PC-9 (cell line): ENCODE data around the gene KLHDC8A.

ENCODE experiments used
- EZH2 ChIP-seq: fragments of 200-600 bp; sonication (generic); IDR thresholded peaks from 2 replicates; pipeline ENCODE4 v1.8.0; 2017; ENCODE audit warnings: antibody characterized with exemption, low read depth
- TF ChIP-seq, protein P1 (sequence below): fragments of 200-600 bp; sonication (generic); conservative IDR thresholded peaks from 2 replicates; pipeline ENCODE4 v1.6.1; 2017; ENCODE audit warnings: mixed run types, antibody characterized with exemption, mild to moderate bottlenecking, moderate library complexity

DNA sequence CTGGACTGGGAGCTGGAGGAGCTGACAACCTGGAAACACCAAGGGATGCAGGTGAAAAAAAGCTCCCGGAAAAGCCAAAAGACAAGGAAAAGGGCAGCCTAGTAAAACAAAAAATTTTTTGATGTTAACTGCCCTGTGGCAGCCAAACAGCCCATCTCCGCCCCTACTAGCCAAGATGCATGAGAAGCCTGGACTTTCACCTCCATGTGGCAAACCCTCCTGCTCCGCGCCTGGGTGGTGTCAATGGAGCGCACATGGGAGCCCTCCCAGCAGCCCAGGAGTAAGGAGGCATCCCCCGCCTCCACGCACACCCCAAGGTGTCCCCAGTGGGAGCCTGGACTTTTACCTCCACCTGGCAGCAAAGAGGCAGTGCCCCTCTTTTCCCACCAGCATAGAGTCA is 34.7 kb upstream of the KLHDC8A start:
- TF ChIP-seq, protein P1, sequence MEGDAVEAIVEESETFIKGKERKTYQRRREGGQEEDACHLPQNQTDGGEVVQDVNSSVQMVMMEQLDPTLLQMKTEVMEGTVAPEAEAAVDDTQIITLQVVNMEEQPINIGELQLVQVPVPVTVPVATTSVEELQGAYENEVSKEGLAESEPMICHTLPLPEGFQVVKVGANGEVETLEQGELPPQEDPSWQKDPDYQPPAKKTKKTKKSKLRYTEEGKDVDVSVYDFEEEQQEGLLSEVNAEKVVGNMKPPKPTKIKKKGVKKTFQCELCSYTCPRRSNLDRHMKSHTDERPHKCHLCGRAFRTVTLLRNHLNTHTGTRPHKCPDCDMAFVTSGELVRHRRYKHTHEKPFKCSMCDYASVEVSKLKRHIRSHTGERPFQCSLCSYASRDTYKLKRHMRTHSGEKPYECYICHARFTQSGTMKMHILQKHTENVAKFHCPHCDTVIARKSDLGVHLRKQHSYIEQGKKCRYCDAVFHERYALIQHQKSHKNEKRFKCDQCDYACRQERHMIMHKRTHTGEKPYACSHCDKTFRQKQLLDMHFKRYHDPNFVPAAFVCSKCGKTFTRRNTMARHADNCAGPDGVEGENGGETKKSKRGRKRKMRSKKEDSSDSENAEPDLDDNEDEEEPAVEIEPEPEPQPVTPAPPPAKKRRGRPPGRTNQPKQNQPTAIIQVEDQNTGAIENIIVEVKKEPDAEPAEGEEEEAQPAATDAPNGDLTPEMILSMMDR, result no peak
- no peak for TF ChIP-seq EZH2
